Astrocyte of the spinal cord (primary cell): ENCODE measurements around the gene CAPNS2.

Experiments used
- DNase-seq: peaks from one replicate; pipeline ENCODE4 v3.0.0; 2011; ENCODE audit warnings: low read depth, low spot score
- H3K4me3 ChIP-seq: 2 replicates; pipeline ENCODE4 v1.5.1; 2011; ENCODE audit warnings: low read depth, mild to moderate bottlenecking, low read length, moderate library complexity
- CTCF ChIP-seq: IDR thresholded peaks from 2 replicates; pipeline ENCODE4 v1.5.1; 2012; ENCODE audit warnings: low read depth, mild to moderate bottlenecking, low read length, inconsistent platforms
- in situ Hi-C: cut with HindIII; loops from 2 replicates; pipeline ENCODE4 v1.10.0; 2017; ENCODE audit warnings: low sequenced_read_pairs

Gene CAPNS2

GRCh38 chr16:55577887-55578286 is 11.4 kb downstream of the CAPNS2 start:
- no peak for TF ChIP-seq CTCF
- in situ Hi-C loops = no loop called here
- H3K4me3 ChIP-seq = no peak overlapping the region
- DNase-seq = no peak

GRCh38 chr16:55585631-55586030 is 19.1 kb downstream of the CAPNS2 start:
- H3K4me3 ChIP-seq = no peak overlapping the region
- DNase-seq = no peak
- no peak for TF ChIP-seq CTCF
- in situ Hi-C loops = no loop called here

GRCh38 chr16:55588799-55589198 is 22.3 kb downstream of the CAPNS2 start:
- DNase-seq = no peak
- in situ Hi-C loops = no loop called here
- H3K4me3 ChIP-seq = no peak overlapping the region
- TF ChIP-seq CTCF = no peak

GRCh38 chr16:55592306-55592705 is 25.8 kb downstream of the CAPNS2 start:
- H3K4me3 ChIP-seq = no peak overlapping the region
- no peak for DNase-seq
- no peak for TF ChIP-seq CTCF
- in situ Hi-C loops = no loop called here

- no peak for TF ChIP-seq CTCF
- no peak overlapping the region for H3K4me3 ChIP-seq
- in situ Hi-C loops = no loop called here
- DNase-seq = no peak
Observed at GRCh38 chr16:55597928-55598327, 31.4 kb downstream of the CAPNS2 start.

GRCh38 chr16:55605754-55606336 is 39.4 kb downstream of the CAPNS2 start:
- in situ Hi-C loops = no loop called here
- H3K4me3 ChIP-seq = no peak overlapping the region
- DNase-seq = no peak
- TF ChIP-seq CTCF = no peak
